Left ventricle myocardium inferior (tissue), 1 donor: ENCODE results near the gene TBC1D9. TPM values are rescaled to one million over a fixed set of nuclear protein-coding genes. Genes with fewer than 3 reads are reported as not detected.
"Not testable (repeated sequence)": the region's sequence is repeated elsewhere in the genome, so short reads cannot be mapped to it uniquely, and the experiment has no call there.

Experiments
- DNase-seq: peaks from one replicate; pipeline ENCODE4 v3.0.0-alpha.2; 2020
- H3K27ac ChIP-seq: fragments of 200-600 bp; replicated peaks from 2 replicates; pipeline ENCODE4 v1.8.0; 2021
- H3K27me3 ChIP-seq: fragments of 200-600 bp; 2 replicates; pipeline ENCODE4 v1.8.0; 2021; ENCODE audit warnings: low read depth
- H3K36me3 ChIP-seq: fragments of 200-600 bp; 2 replicates; pipeline ENCODE4 v1.8.0; 2021
- H3K4me1 ChIP-seq: fragments of 200-600 bp; 2 replicates; pipeline ENCODE4 v1.8.0; 2021
- H3K4me3 ChIP-seq: fragments of 200-600 bp; 2 replicates; pipeline ENCODE4 v1.8.0; 2021; ENCODE audit warnings: mild to moderate bottlenecking, moderate library complexity
- H3K9me3 ChIP-seq: fragments of 200-600 bp; replicated peaks from 2 replicates; pipeline ENCODE4 v1.8.0; 2021
- intact Hi-C: fragments of 100-400 bp; cut with micrococcal nuclease; formaldehyde crosslinking; loops from one replicate; pipeline ENCODE4 v1.11.0; 2022
- total RNA-seq: library from RNA; stranded (reverse); fragmentation: NEBNext Ultra II Directional; extraction: Animal tissue kit (Norgen Biotek cat#: 25700); gene quantifications from one replicate; pipeline ENCODE4 v1.2.1, GENCODE V29; 2021
- TF ChIP-seq, protein P1 (sequence below): fragments of 200-600 bp; IDR thresholded peaks from 2 replicates; pipeline ENCODE4 v1.8.0; 2021; ENCODE audit warnings: antibody characterized with exemption, mild to moderate bottlenecking, borderline replicate concordance
- donor health status: DM: no; HTN: yes; CAD: no; lungs with severe emphysema.

TBC1D9 gene
- total RNA-seq, 1 donor from 2014 or later: 11.4 TPM

DNA sequence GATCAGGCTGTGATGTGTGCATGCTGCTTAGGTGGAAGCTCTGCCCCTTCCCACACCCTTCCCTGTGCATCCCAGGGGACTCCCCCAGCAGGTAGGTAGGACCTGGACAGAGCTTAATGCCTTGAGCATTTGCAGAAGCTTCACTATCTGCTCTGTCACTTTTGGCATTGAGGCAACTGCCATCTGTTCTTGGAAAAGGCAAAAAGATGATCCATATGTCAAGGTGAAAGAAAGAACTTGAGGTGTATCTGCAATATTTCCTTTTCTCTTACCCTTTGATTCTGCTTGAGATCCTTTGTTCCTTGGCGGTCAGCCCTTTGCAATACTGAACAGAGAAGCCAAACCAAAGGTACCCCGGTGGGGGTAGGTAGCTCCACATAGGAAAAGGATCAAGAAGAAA, 37.1 kb upstream of the TBC1D9 start:
- H3K27ac ChIP-seq: no peak overlapping the region
- TF ChIP-seq, protein P1, sequence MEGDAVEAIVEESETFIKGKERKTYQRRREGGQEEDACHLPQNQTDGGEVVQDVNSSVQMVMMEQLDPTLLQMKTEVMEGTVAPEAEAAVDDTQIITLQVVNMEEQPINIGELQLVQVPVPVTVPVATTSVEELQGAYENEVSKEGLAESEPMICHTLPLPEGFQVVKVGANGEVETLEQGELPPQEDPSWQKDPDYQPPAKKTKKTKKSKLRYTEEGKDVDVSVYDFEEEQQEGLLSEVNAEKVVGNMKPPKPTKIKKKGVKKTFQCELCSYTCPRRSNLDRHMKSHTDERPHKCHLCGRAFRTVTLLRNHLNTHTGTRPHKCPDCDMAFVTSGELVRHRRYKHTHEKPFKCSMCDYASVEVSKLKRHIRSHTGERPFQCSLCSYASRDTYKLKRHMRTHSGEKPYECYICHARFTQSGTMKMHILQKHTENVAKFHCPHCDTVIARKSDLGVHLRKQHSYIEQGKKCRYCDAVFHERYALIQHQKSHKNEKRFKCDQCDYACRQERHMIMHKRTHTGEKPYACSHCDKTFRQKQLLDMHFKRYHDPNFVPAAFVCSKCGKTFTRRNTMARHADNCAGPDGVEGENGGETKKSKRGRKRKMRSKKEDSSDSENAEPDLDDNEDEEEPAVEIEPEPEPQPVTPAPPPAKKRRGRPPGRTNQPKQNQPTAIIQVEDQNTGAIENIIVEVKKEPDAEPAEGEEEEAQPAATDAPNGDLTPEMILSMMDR: no peak
- no peak for DNase-seq
- intact Hi-C loops: no loop called here
- H3K36me3 ChIP-seq: no peaks in the 10 kb centered on the region
- H3K9me3 ChIP-seq: peaks cover 6% of the 10 kb centered on the region
- H3K4me1 ChIP-seq: peaks cover 5% of the 10 kb centered on the region
- no peaks in the 10 kb centered on the region for H3K27me3 ChIP-seq
- no peak overlapping the region for H3K4me3 ChIP-seq

DNA sequence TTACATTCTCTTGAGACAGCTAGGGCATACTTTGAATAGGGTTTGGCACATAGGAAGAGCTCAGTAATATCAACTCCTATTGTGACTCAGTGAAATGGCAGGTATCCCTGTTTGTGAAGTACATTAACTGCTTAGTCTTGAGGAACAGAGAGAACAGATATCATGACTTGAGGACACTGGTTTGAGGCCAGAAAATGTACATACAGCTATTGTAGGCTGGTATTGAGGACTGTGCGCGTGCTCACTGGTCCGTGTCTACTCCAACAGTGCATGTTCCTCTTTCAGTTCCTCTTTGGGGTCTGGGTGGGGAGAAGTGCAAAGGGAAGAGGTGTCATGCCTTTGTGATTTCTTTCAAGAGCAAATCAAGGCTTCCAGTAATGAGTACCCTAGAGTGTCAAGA, 34.6 kb upstream of the TBC1D9 start:
- Histone ChIP-seq H3K4me3 (no peak overlapping the region), H3K27ac (peak overlapping the region; percentile 32), H3K4me1 (peaks cover 5% of the 10 kb centered on the region), H3K27me3 (no peaks in the 10 kb centered on the region), H3K36me3 (no peaks in the 10 kb centered on the region), H3K9me3 (peaks cover 13% of the 10 kb centered on the region)
- TF ChIP-seq, protein P1: no peak
- DNase-seq: peak; percentile 30
- intact Hi-C loops: no loop called here

GRCh38 chr4:140790171-140790570, 34.0 kb upstream of the TBC1D9 start:
- Histone ChIP-seq H3K27ac (peak overlapping the region; percentile 32), H3K9me3 (peaks cover 13% of the 10 kb centered on the region), H3K4me3 (no peak overlapping the region), H3K27me3 (no peaks in the 10 kb centered on the region), H3K4me1 (peaks cover 5% of the 10 kb centered on the region), H3K36me3 (no peaks in the 10 kb centered on the region)
- DNase-seq: no peak
- intact Hi-C loops: no loop called here
- TF ChIP-seq, protein P1: no peak

- no peak for DNase-seq
- Histone ChIP-seq H3K9me3 (peaks cover 13% of the 10 kb centered on the region), H3K27ac (no peak overlapping the region), H3K36me3 (no peaks in the 10 kb centered on the region), H3K4me1 (peaks cover 5% of the 10 kb centered on the region), H3K4me3 (no peak overlapping the region), H3K27me3 (no peaks in the 10 kb centered on the region)
- intact Hi-C loops: no loop called here
- TF ChIP-seq, protein P1: no peak
Measured at GRCh38 chr4:140789759-140790158, 33.6 kb upstream of the TBC1D9 start.

GRCh38 chr4:140782787-140783186, 26.6 kb upstream of the TBC1D9 start:
- H3K4me3 ChIP-seq, H3K36me3 ChIP-seq, H3K4me1 ChIP-seq, H3K27me3 ChIP-seq, intact Hi-C loops, DNase-seq, H3K27ac ChIP-seq: not testable (repeated sequence)
- peaks cover 13% of the 10 kb centered on the region for H3K9me3 ChIP-seq

DNA sequence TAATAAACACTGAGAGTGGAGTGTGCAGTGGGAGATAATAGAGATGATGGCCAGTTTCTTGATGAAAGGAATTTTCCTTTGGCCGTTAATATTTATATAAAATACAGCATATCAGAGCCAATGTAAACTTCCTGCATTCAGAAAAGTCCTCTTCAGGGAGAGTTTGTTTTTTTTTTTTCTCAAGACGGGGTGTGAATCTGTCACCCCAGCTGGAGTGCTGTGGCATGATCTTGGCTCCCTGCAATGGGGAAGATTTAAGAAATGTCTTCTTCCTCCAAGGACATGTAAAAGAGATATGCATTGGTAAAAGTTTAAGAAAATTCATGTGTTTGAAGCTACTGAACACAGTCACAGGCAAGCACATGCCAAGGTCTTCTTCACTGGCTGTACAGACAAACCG, 25.4 kb upstream of the TBC1D9 start:
- no peak overlapping the region for H3K27ac ChIP-seq
- peaks cover 12% of the 10 kb centered on the region for H3K9me3 ChIP-seq
- TF ChIP-seq, protein P1: no peak
- H3K27me3 ChIP-seq: no peaks in the 10 kb centered on the region
- no peaks in the 10 kb centered on the region for H3K36me3 ChIP-seq
- intact Hi-C loops: no loop called here
- no peaks in the 10 kb centered on the region for H3K4me1 ChIP-seq
- no peak overlapping the region for H3K4me3 ChIP-seq
- no peak for DNase-seq
